ENCODE results near the gene C4BPA. TPM values are rescaled to one million over a fixed set of nuclear protein-coding genes. Genes with fewer than 3 reads are reported as not detected.

The C4BPA gene
- total RNA-seq, 1 donor: not detected

DNA sequence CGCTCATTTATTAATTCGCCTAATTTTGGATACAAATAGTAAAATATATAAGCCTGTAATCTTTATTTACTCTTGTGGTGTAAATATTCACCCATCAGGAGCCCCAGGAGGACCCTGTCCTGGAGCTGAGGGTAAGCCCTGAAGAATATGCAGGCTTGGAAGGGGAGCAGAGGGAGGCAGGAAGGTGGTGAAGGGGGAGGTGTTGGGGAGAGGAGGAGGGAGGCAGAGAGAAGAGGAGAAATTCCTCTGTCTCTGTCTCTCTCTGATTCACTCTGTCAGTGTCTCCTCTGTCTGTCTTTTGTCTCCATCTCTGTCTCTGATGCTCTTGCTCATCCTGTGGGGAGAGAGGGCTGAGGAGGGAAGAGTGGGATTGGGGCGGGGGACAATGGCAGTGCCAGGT, 18.1 kb upstream of the C4BPA start:
- H3K4me2 ChIP-seq (ENCODE audit: insufficient read depth, low read length): no peak overlapping the region
- TF ChIP-seq, protein P1, sequence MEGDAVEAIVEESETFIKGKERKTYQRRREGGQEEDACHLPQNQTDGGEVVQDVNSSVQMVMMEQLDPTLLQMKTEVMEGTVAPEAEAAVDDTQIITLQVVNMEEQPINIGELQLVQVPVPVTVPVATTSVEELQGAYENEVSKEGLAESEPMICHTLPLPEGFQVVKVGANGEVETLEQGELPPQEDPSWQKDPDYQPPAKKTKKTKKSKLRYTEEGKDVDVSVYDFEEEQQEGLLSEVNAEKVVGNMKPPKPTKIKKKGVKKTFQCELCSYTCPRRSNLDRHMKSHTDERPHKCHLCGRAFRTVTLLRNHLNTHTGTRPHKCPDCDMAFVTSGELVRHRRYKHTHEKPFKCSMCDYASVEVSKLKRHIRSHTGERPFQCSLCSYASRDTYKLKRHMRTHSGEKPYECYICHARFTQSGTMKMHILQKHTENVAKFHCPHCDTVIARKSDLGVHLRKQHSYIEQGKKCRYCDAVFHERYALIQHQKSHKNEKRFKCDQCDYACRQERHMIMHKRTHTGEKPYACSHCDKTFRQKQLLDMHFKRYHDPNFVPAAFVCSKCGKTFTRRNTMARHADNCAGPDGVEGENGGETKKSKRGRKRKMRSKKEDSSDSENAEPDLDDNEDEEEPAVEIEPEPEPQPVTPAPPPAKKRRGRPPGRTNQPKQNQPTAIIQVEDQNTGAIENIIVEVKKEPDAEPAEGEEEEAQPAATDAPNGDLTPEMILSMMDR (IDR thresholded peaks at IDR 0.05; ENCODE audit: extremely low read depth, low read depth, low read length): no peak
- H3K9me3 ChIP-seq (ENCODE audit: low read depth, low read length): no peaks in the 10 kb centered on the region
- DNase-seq (ENCODE audit: insufficient read length, low spot score, missing footprints): no peak
- peaks cover 5% of the 10 kb centered on the region for H3K27me3 ChIP-seq (ENCODE audit: insufficient read depth, low read length)
- peaks cover 3% of the 10 kb centered on the region for H3K4me1 ChIP-seq (ENCODE audit: insufficient read depth, low read length)
- H3K27ac ChIP-seq (ENCODE audit: low read depth, low read length): no peak overlapping the region
- H3K79me2 ChIP-seq (ENCODE audit: insufficient read depth, low read length): no peaks in the 10 kb centered on the region
- no peak overlapping the region for H2AFZ ChIP-seq (ENCODE audit: low read length)
- H3K36me3 ChIP-seq (ENCODE audit: insufficient read depth, low read length): no peaks in the 10 kb centered on the region
- H4K20me1 ChIP-seq (ENCODE audit: insufficient read depth, low read length): no peaks in the 10 kb centered on the region
- no peak overlapping the region for H3K4me3 ChIP-seq (ENCODE audit: insufficient read depth, low read length)

DNA sequence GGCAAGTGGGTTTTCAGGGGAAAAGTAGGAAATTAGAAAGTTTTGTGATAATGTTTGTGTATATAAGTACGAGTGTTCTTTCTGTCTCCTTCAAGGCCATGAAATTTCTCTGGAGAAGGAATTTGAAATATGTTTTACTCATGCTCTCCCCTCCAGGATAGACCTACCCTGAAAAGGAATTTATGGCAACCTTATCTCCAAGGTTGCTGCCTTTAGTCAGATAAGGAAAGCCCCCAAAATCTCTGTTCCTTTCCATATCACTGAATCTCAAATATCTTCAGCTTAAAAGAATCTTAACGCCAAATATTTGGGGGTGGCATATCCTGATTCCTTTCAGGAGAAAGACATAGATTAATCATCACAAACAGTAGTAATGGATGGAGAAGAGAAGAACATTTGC, 15.9 kb upstream of the C4BPA start:
- Histone ChIP-seq H3K27me3 (ENCODE audit: insufficient read depth, low read length) (peaks cover 8% of the 10 kb centered on the region), H3K79me2 (ENCODE audit: insufficient read depth, low read length) (no peaks in the 10 kb centered on the region), H3K4me3 (ENCODE audit: insufficient read depth, low read length) (no peak overlapping the region), H3K9me3 (ENCODE audit: low read depth, low read length) (no peaks in the 10 kb centered on the region), H3K27ac (ENCODE audit: low read depth, low read length) (no peak overlapping the region), H3K36me3 (ENCODE audit: insufficient read depth, low read length) (no peaks in the 10 kb centered on the region), H3K4me2 (ENCODE audit: insufficient read depth, low read length) (no peak overlapping the region), H4K20me1 (ENCODE audit: insufficient read depth, low read length) (no peaks in the 10 kb centered on the region), H3K4me1 (ENCODE audit: insufficient read depth, low read length) (peaks cover 3% of the 10 kb centered on the region), H2AFZ (ENCODE audit: low read length) (no peak overlapping the region)
- TF ChIP-seq, protein P1 (IDR thresholded peaks at IDR 0.05; ENCODE audit: extremely low read depth, low read depth, low read length): no peak
- no peak for DNase-seq (ENCODE audit: insufficient read length, low spot score, missing footprints)

DNA sequence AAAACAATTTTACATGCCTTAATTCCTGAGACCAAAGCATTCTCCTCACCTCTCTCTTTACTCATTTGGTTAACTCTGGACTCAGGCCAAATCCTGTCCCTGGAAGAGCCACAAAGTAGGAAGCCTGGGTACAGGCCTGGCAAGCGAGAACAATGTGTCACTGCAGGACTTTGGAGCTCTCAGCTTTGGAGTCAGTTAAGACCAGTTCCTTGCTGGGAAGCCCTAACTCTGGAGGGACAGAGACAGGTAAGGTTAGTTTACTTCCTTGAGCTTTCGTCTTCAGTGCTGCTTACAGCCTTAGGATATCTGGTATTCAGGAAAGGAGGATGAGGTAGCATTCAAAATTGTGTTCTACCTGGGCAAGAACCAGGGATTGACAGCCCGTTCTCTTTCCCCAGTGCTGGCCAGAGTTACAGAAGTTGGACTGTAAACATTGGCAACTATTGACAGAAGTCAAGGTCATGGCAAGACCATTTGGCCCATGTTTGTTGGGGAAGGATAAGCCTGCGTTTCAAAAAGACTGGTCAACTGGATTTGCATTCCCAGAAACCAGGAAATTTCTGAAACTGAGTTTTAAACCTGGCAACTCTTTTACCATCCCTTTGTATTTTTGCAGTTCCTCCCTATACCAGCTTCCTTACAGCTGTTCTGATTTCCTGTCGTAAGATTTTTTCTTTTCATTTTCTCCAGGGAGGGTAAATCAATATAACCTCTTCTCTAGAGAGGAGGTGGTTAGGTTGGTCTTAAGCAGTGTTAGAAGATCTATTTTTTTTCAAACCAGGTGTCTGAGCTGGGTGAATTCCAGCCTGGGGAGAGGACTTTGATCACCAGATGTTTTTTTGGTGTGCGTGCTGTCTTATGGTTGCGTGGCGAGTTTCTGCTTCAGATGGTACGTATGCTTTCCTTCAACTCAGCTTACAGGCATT, 15.1 kb upstream of the C4BPA start, which contains the start of gene C4BPB:
Gene C4BPB, plus strand, starts transcription at position 160 of the 926 bp plus-strand sequence. Its CDS starts 672 bp downstream, at position 832.
- H3K4me1 ChIP-seq (ENCODE audit: insufficient read depth, low read length): peaks cover 3% of the 10 kb centered on the region
- peak within 1 kb of the TSS; percentile 32 for H2AFZ ChIP-seq (ENCODE audit: low read length)
- no peak within 1 kb of the TSS for H3K27ac ChIP-seq (ENCODE audit: low read depth, low read length)
- no peak within 1 kb of the TSS for H3K4me3 ChIP-seq (ENCODE audit: insufficient read depth, low read length)
- no peak within 1 kb of the TSS for H3K4me2 ChIP-seq (ENCODE audit: insufficient read depth, low read length)
- no peak for DNase-seq (ENCODE audit: insufficient read length, low spot score, missing footprints)
- peaks cover 8% of the 10 kb centered on the region for H3K27me3 ChIP-seq (ENCODE audit: insufficient read depth, low read length)
- TF ChIP-seq, protein P1 (IDR thresholded peaks at IDR 0.05; ENCODE audit: extremely low read depth, low read depth, low read length): no peak
- H3K36me3 ChIP-seq (ENCODE audit: insufficient read depth, low read length): no peaks in the 10 kb centered on the region
- no peaks in the 10 kb centered on the region for H3K79me2 ChIP-seq (ENCODE audit: insufficient read depth, low read length)
- H3K9me3 ChIP-seq (ENCODE audit: low read depth, low read length): no peaks in the 10 kb centered on the region
- no peaks in the 10 kb centered on the region for H4K20me1 ChIP-seq (ENCODE audit: insufficient read depth, low read length)

DNA sequence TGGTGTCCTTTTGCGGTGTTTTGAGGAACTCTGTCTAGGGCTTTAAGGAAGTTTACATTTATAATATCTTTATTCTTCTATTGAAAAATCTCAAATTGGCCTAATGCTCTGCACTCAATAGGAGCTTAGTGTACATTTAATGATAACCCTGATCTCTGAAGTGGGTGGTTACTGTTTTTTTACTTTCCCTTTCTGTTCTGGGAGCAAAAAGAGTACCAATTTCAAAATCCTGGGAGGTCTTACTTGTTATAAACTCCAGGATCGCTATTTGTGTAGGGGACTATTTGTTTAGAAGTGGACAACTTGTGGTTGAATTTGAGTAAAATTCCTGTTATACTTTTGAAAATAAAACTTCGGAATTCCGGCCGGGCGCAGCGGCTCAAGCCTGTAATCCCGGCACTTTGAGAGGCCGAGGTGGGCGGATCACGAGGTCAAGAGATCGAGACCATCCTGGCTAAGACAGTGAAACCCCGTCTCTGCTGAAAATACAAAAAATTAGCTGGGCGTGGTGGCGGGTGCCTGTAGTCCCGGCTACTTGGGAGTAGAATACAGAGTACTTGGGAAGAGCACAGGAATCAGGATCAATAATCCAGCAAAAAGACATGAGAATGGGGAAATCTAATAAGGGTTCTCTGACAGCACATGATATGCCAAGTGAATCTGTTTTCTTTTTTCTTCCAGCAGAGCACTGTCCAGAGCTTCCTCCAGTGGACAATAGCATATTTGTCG, 14.2 kb upstream of the C4BPA start:
- TF ChIP-seq, protein P1 (IDR thresholded peaks at IDR 0.05; ENCODE audit: extremely low read depth, low read depth, low read length): no peak
- Histone ChIP-seq H3K79me2 (ENCODE audit: insufficient read depth, low read length) (no peaks in the 10 kb centered on the region), H3K4me3 (ENCODE audit: insufficient read depth, low read length) (no peak overlapping the region)

More for the DNA sequence above, 14.2 kb upstream of the C4BPA start:
- no peaks in the 10 kb centered on the region for H3K4me1 ChIP-seq (ENCODE audit: insufficient read depth, low read length)
- H4K20me1 ChIP-seq (ENCODE audit: insufficient read depth, low read length): no peaks in the 10 kb centered on the region
- H3K4me2 ChIP-seq (ENCODE audit: insufficient read depth, low read length): no peak overlapping the region
- no peak overlapping the region for H3K27ac ChIP-seq (ENCODE audit: low read depth, low read length)
- H2AFZ ChIP-seq (ENCODE audit: low read length): no peak overlapping the region
- H3K27me3 ChIP-seq (ENCODE audit: insufficient read depth, low read length): peaks cover 3% of the 10 kb centered on the region
- H3K9me3 ChIP-seq (ENCODE audit: low read depth, low read length): no peaks in the 10 kb centered on the region
- H3K36me3 ChIP-seq (ENCODE audit: insufficient read depth, low read length): no peaks in the 10 kb centered on the region
- DNase-seq (ENCODE audit: insufficient read length, low spot score, missing footprints): no peak

Data from osteoblast (primary cell).